ENCODE results near the gene GDI2. TPM values are rescaled to one million over a fixed set of nuclear protein-coding genes. Genes with fewer than 3 reads are reported as not detected.

GDI2 gene
- total and polyA plus RNA-seq, 9 of the 15 experiments (the other 6 are each of a cell fraction or from before 2014, with no cell fraction given): 262 to 424 (median 287) TPM

DNA sequence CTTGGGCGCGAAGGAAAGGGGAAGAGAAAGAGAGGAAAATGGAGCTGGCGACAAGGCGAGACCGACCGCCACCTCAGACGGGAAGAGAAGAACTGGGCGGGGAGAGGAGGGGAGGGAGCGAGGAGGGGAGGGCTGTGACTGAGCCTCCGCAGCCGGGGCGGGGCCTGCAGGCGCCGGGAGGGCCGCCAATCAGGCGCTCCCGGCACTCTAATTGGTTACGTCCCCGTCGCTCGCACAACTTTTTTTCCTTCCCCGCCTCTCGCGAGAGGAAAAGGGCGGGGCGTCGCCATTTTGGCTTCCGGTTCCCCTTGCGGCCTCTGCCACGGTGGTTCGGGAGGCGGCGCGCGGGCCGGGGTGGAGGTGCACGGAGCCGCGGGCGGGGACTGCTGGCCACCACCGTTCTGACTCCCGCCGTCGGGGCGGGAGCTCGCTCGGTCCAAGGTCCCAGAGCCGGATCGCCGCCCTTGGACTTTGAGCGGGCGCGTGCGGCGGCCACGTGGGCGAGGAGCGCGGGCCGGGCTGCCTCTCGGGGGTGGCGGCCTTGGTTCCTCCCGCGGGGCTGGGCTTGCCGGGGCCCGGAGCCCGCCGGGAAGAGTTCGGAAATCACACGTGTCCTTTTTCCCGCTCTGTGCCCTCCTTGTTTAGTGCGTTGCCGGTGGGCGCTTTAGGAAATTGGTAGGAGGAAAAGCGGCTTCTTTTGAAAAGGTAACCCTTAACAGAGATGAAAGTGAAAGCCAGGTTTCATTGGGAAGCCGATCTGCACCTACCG lies at the start of gene GDI2 (continued):
- TF ChIP-seq, protein P1, sequence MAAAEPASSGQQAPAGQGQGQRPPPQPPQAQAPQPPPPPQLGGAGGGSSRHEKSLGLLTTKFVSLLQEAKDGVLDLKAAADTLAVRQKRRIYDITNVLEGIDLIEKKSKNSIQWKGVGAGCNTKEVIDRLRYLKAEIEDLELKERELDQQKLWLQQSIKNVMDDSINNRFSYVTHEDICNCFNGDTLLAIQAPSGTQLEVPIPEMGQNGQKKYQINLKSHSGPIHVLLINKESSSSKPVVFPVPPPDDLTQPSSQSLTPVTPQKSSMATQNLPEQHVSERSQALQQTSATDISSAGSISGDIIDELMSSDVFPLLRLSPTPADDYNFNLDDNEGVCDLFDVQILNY (CRISPR knock-in tag; IDR thresholded peaks at IDR 0.05): peak; percentile 79; the same call in 1 of the 2 replicates
- TF ChIP-seq CC2D1A (IDR thresholded peaks at IDR 0.05) (no peak), SMARCA4 (IDR thresholded peaks at IDR 0.05) (no peak), SMARCB1 (IDR thresholded peaks at IDR 0.05; ENCODE audit: insufficient read length, low read depth) (no peak), CREM (IDR thresholded peaks at IDR 0.05; ENCODE audit: low read depth) (peak; percentile 39; the same call in 1 of the 2 replicates), SMC3 (conservative IDR thresholded peaks at IDR 0.05; ENCODE audit: insufficient read depth, low read depth, low read length) (0 out of 2 replicates have a peak, but pooled peaks have one; percentile 12), HDAC3 (IDR thresholded peaks at IDR 0.05; ENCODE audit: borderline replicate concordance, partially characterized antibody) (no peak), ZNF431 (CRISPR knock-in tag; IDR thresholded peaks at IDR 0.05) (peak; percentile 81), CCNT2 (IDR thresholded peaks at IDR 0.05; ENCODE audit: borderline replicate concordance, extremely low read depth, insufficient read length, low read depth, low read length) (peak; percentile 73), ZC3H8 (IDR thresholded peaks at IDR 0.05) (no peak), RBM39 (optimal IDR thresholded peaks at IDR 0.05; ENCODE audit: low read depth, low read length) (peak; percentile 72)
- TF ChIP-seq, protein P2, sequence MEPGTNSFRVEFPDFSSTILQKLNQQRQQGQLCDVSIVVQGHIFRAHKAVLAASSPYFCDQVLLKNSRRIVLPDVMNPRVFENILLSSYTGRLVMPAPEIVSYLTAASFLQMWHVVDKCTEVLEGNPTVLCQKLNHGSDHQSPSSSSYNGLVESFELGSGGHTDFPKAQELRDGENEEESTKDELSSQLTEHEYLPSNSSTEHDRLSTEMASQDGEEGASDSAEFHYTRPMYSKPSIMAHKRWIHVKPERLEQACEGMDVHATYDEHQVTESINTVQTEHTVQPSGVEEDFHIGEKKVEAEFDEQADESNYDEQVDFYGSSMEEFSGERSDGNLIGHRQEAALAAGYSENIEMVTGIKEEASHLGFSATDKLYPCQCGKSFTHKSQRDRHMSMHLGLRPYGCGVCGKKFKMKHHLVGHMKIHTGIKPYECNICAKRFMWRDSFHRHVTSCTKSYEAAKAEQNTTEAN (CRISPR knock-in tag; IDR thresholded peaks at IDR 0.05): no peak; the same call in none of the 2 replicates
- TF ChIP-seq, protein P3, sequence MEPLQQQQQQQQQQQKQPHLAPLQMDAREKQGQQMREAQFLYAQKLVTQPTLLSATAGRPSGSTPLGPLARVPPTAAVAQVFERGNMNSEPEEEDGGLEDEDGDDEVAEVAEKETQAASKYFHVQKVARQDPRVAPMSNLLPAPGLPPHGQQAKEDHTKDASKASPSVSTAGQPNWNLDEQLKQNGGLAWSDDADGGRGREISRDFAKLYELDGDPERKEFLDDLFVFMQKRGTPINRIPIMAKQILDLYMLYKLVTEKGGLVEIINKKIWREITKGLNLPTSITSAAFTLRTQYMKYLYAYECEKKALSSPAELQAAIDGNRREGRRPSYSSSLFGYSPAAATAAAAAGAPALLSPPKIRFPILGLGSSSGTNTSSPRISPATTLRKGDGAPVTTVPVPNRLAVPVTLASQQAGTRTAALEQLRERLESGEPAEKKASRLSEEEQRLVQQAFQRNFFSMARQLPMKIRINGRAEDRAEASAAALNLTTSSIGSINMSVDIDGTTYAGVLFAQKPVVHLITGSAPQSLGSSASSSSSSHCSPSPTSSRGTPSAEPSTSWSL (CRISPR knock-in tag; IDR thresholded peaks at IDR 0.05; ENCODE audit: borderline replicate concordance): no peak
- TF ChIP-seq, protein P4, sequence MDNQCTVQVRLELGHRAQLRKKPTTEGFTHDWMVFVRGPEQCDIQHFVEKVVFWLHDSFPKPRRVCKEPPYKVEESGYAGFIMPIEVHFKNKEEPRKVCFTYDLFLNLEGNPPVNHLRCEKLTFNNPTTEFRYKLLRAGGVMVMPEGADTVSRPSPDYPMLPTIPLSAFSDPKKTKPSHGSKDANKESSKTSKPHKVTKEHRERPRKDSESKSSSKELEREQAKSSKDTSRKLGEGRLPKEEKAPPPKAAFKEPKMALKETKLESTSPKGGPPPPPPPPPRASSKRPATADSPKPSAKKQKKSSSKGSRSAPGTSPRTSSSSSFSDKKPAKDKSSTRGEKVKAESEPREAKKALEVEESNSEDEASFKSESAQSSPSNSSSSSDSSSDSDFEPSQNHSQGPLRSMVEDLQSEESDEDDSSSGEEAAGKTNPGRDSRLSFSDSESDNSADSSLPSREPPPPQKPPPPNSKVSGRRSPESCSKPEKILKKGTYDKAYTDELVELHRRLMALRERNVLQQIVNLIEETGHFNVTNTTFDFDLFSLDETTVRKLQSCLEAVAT (IDR thresholded peaks at IDR 0.05): no peak; a peak in 1 of 4 replicates
- TF ChIP-seq, protein P5, sequence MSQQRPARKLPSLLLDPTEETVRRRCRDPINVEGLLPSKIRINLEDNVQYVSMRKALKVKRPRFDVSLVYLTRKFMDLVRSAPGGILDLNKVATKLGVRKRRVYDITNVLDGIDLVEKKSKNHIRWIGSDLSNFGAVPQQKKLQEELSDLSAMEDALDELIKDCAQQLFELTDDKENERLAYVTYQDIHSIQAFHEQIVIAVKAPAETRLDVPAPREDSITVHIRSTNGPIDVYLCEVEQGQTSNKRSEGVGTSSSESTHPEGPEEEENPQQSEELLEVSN (IDR thresholded peaks at IDR 0.05; ENCODE audit: borderline replicate concordance in 1 of 2, extremely low read depth in 1 of 2, insufficient read depth in 1 of 2, insufficient read length in 1 of 2, low read depth in 1 of 2, low read length in 1 of 2, poor library complexity in 1 of 2, severe bottlenecking in 1 of 2): peak; percentile 97 to 99
- TF ChIP-seq, protein P6, sequence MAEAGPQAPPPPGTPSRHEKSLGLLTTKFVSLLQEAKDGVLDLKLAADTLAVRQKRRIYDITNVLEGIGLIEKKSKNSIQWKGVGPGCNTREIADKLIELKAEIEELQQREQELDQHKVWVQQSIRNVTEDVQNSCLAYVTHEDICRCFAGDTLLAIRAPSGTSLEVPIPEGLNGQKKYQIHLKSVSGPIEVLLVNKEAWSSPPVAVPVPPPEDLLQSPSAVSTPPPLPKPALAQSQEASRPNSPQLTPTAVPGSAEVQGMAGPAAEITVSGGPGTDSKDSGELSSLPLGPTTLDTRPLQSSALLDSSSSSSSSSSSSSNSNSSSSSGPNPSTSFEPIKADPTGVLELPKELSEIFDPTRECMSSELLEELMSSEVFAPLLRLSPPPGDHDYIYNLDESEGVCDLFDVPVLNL (CRISPR knock-in tag; IDR thresholded peaks at IDR 0.05; ENCODE audit: low read depth): no peak
- TF ChIP-seq, protein P7, sequence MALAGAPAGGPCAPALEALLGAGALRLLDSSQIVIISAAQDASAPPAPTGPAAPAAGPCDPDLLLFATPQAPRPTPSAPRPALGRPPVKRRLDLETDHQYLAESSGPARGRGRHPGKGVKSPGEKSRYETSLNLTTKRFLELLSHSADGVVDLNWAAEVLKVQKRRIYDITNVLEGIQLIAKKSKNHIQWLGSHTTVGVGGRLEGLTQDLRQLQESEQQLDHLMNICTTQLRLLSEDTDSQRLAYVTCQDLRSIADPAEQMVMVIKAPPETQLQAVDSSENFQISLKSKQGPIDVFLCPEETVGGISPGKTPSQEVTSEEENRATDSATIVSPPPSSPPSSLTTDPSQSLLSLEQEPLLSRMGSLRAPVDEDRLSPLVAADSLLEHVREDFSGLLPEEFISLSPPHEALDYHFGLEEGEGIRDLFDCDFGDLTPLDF (CRISPR knock-in tag; IDR thresholded peaks at IDR 0.05): peak; percentile 94

All from K562 (cell line).